ENCODE results near the gene BCS1L. TPM values are rescaled to one million over a fixed set of nuclear protein-coding genes. Genes with fewer than 3 reads are reported as not detected.

Gene BCS1L, protein sequence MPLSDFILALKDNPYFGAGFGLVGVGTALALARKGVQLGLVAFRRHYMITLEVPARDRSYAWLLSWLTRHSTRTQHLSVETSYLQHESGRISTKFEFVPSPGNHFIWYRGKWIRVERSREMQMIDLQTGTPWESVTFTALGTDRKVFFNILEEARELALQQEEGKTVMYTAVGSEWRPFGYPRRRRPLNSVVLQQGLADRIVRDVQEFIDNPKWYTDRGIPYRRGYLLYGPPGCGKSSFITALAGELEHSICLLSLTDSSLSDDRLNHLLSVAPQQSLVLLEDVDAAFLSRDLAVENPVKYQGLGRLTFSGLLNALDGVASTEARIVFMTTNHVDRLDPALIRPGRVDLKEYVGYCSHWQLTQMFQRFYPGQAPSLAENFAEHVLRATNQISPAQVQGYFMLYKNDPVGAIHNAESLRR
- 32.9 TPM for polyA plus RNA-seq (ENCODE audit: insufficient read length)

DNA sequence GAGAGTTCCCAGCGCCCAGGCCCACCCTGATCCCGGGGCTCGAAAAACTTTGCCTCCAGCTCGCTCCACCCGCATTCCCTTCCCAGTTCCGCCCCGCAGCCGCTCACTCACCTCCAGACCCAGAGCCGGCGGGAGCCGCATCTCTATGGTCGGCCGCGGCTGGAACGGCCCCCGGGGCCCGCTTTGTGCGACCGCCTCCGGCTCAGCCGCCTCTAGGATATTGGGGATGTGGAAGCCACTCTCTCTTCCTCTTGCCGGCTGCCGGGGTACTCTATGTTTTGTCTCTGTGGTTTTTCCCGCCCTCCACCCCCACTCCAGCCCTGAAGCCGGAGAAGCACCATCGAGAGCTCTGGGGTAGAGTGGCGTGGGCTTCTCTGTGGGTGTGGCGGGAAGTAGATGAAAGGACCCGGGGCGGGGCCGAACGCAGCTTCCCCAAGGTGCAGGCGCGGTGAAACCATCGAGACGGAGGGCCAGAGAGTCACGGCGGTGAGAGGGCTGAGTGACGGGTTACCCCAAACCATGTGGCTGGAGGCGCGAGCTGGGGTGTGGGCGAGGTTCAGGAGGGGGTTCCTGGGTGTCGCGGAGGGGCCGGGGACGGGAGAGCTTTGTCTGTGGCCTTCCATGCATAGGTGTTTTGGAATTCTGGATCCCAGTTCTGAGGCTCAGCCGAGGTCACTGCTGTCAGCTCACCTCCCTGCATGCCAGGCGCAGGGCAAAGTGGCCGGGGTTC is at the start of gene BCS1L, which contains the start of gene ZNF142:
TSS of gene BCS1L (plus strand) at position 426 of the 730 bp plus-strand sequence. CDS start 1,305 bp downstream, outside the sequence.
TSS of gene ZNF142 (minus strand) at position 366 of the 730 bp plus-strand sequence. CDS start 3,194 bp downstream, outside the sequence.
- DNase-seq (ENCODE audit: low read depth), result peak; percentile 54

DNA sequence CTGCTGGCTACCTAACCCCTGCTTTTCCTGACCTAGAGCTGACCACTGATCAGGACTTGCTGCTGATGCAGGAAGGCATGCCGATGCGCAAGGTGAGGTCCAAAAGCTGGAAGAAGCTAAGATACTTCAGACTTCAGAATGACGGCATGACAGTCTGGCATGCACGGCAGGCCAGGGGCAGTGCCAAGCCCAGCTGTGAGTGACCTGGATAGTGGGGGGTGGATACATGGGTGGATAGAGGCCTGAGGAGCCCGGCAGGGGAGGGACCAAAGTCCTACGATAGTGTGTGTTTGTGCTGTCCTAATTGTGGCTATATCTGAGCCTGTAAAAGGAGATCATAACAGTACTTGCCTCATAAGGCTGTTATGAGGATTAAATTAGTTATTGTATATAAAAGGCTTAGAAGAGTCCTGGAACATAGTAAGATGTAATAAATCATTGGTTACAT is 43.6 kb upstream of the BCS1L start:
- no peak for DNase-seq (ENCODE audit: low read depth)

DNA sequence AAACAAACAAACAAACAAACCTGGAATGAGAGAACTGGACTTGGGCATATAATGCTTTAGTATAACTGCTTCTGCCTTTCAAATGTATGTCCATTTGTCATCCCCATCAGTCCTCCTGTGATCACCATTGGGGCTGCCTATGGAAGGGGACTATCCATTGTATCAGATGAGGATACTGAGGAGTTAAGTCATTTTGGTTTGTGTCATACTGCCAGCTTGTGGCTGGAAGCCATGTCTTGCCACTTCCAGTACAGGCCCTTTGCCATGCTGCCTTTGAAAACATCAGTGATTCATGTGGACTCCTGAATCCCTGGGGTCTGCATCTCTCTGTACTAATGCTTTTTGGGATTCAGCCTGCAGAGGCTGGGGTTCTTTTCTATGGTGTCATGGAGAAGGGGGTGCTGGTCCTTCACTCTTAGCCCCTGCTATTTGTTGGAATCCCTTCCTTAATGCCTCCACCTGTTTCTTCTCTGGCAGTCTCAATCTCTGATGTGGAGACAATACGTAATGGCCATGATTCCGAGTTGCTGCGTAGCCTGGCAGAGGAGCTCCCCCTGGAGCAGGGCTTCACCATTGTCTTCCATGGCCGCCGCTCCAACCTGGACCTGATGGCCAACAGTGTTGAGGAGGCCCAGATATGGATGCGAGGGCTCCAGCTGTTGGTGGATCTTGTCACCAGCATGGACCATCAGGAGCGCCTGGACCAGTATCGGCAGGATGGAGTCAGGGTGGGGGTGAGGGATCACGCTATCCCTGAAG is 41.2 kb upstream of the BCS1L start:
- DNase-seq (ENCODE audit: low read depth), result no peak

DNA sequence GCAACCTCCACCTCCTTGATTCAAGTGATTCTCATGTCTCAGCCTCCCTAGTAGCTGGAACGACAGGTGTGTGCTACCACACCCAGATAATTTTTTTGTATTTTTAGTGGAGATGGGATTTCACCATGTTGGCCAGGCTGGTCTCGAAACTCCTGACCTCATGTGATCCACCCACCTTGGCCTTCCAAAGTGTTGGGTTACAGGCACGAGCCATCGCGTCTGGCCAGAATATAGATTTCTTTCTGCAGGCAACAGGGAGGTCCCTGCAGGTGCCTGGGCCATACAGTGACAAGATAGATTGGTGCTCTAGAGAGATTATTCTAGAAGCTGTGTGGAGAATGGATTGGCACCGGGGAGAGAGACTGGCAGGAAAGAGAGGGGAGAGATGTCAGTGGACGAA is 38.5 kb upstream of the BCS1L start:
- no peak for DNase-seq (ENCODE audit: low read depth)

DNA sequence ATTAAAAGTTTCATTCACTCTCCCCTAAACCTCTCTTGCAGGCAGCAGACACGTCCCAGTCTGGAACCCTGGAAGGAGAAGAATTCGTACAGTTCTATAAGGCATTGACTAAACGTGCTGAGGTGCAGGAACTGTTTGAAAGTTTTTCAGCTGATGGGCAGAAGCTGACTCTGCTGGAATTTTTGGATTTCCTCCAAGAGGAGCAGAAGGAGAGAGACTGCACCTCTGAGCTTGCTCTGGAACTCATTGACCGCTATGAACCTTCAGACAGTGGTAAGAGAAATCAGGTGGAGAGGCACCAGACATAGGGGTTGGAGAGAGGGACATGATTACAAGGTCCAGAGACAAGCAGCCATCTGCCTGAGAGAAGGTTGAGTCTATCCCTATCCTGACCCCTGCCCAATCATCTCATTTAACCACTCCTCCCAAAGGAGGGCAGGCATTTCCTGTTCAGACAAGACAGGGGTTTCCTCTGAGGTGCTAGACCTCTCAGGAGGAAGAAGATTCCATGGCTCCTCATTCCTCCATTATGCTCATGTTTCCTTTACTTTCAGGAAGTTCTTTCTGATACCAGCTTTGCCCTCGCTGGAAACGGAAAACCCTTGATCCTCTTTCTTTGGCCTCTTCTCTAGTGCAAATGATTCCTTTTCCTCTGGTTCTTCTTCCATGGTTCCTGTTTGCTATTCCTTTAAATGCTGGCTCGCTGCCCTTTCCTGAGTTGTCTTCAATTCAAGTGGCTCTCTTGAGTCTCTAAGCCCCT is 36.7 kb upstream of the BCS1L start:
- DNase-seq (ENCODE audit: low read depth), result no peak

DNA sequence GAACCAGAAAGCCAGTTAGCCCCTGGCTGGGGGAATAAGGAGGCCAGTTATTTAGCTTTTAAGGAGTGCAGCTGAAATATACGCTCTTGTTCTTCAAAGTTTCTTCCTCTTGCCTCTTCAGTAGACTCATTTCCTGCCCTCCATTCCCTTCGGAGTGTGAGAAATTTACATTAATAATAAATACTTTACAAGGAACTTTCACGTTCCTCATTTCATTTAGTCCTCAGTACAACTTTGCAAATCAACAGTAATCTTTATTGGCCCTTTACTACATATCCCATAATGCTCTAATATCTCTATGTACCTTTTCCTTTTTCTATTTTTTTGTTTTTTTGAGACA is 36.1 kb upstream of the BCS1L start:
- DNase-seq (ENCODE audit: low read depth), result no peak

DNA sequence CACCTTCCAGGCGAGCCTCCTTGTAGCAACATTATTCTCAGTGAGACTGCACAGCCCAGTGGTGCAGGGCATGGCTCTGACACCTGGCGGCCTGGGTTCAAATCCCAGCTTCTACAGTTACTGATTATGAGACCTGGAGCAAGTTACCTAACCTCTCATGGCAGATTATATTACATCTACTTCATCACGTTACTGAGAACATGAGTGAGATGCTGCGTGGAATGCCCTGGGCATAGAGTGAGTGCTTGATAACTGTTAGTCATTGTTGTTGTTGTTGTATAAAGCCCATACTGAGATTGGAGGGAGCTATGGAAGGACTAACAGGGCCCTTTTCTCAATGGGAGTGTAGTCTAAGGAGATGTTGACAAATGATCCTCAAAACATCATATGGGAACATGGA is 33.1 kb upstream of the BCS1L start:
- no peak for DNase-seq (ENCODE audit: low read depth)

DNA sequence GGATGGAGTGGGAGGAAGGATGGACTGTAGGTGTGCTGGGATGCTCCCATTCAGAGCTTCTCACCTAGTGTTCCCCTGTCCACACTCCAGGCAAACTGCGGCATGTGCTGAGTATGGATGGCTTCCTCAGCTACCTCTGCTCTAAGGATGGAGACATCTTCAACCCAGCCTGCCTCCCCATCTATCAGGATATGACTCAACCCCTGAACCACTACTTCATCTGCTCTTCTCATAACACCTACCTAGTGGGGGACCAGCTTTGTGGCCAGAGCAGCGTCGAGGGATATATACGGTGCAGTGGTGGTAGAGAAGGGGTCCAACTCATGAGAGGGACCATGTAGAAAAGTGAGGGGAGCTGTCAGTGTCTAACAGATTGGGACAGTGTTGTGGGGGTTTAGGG is 31.5 kb upstream of the BCS1L start:
- DNase-seq (ENCODE audit: low read depth), result no peak

DNA sequence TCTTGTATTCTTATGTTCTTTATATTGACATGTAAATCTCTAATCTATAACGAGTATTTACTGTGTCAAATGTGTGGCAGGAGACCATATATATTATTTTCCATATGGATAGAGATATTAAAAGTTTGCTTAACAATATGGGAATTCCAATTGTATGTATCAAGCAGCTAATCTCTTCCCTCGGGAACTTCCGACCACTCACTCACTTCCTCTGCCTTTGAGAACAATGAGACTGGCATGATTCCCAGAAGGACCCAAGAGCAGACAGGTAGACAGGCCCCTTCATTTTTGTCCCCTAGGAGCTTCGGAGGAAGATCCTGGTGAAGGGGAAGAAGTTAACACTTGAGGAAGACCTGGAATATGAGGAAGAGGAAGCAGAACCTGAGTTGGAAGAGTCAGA is 27.6 kb upstream of the BCS1L start:
- DNase-seq (ENCODE audit: low read depth), result no peak

DNA sequence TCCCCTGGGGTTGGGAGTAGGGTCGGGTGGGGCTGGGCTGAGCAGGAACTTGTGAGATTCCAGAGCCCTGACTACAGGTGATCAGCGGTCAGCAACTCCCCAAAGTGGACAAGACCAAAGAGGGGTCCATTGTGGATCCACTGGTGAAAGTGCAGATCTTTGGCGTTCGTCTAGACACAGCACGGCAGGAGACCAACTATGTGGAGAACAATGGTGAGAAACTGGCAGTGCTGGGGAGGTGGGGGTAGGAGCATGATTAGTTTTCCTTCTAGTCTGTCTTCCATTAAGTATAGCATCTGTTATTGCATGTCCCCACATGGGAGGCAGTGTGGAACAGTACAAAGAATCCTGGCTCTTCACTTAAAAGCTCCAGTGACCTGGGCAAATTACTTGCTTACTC is 23.8 kb upstream of the BCS1L start:
- DNase-seq (ENCODE audit: low read depth), result no peak

DNA sequence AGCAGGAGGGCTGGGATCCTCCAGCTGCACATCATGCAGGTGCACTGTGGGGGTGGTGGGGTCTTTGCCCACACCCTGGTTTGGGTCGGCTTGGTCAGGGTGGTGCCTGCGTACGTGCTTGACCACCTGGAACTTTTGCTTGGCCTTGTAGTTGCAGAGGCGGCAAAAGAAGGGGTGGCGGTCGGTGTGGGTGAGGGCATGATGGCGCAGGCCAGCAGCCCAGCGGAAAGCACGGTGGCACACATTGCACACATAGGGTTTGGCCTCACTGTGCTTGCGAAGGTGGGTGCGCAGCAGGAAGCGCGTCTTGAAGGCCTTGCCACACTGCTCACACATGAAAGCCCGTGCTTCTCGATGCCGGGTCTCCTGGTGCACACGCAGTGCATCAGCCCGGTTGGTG is 21.1 kb upstream of the BCS1L start:
- DNase-seq (ENCODE audit: low read depth), result no peak

DNA sequence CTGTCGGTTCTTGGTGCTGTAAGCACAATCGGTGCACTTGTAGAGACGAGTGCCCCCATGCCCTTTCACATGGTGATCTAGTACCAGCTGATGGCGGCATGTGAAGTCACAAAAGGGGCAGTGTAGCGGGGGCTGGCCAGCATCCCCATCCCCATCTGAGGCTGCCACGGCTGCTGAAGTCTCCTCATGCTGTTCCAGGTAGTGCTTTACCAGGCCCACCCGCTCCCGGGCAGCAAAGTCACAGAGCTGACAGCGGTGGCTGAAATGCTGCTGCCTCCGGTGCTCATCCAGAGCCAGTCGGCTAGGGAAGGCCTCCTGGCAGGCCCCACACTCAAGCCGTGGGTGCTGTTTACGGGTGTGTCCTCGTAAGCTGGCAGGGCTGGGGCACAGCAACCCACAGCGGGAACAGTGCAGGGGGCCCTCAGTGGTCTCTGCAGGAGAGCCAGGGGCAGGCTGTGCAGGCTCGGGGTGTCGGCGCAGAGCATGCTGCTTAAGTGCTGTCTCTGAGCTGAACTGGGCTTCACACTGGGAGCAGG is 17.3 kb upstream of the BCS1L start:
- DNase-seq (ENCODE audit: low read depth), result no peak

DNA sequence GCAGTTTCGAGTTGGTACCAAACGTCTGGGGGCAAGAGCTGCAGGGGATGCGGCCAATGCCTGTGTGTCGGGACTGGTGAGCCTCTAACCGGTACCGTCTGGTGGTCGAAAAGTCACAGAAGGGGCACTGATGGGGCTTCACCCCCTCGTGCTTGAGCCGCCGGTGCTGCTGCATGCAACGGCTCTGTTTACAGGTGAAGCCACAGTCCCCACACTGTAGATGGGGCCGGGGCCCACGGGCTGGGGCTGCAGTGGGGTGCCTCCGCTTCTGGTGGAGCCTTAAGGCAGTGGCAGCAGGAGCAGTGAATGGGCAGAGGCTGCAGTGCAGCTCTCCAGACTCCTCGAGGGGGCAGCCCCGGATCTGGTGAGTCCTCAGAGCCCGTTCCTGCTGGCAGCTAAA is 16.7 kb upstream of the BCS1L start:
- no peak for DNase-seq (ENCODE audit: low read depth)

DNA sequence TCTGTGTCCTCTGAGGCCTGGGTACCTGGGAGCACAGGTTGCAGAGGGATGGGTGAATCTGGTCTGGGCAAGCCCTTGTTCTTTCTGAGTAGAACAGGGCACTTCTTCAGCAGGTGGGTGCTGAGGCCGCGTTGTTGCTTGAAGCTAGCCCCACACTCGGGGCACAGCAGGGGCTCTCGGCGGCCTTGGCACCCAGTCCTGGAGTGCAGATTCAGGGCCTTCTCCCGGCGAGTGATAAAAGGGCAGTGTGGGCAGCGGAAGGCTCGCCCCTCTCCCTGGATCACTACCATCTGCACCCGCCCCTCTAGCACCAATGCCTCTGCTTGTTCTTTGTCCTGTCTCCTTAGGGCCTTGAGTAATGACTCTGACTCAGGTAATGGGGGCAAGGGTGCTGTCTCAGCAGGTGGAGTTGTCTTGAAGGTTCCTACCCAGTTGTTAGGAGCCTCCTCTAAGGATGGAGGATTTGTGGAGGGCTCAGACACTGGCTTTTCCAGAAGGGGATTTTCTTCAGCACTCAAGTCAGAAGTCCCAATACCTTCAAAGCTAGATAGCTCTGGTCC is 15.7 kb upstream of the BCS1L start:
- DNase-seq (ENCODE audit: low read depth), result no peak

DNA sequence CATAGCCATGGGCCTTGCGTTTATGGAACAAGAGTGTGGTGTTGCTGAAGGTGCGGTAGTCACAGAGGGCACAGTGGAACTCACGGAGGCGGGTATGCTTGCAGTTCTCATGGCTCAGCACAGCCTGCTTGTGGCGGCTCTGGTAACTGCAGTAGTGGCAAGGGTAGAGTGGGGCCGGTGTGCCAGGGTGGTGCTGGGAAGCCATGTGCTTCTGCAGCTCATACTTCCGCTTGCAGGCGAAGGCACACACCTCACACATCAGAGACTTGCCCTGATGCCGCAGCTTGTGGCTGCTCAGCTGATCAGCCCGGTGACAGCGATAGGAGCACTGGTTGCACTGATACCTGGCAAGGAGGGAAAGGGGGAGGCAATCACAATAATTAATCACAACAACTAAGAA is 14.8 kb upstream of the BCS1L start:
- DNase-seq (ENCODE audit: low read depth), result no peak

DNA sequence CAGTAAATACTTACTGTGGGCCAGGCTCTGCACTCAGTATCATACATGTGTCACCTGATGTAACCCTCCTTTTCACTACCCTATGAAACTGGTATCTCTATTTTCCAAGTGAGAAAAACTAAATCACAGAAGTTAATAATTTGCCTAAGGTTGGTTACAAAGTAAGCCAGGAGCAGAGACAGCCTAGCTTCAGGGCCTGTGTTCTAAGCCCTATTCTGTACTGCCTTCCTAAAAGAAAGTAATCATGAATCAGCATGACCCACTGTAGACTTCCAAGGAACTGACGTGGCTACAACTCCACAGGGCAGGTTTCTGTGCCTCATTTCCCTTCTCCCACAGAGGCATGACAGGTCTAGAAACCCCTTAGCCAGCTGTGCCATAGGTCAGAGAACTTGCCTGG is 14.4 kb upstream of the BCS1L start:
- DNase-seq (ENCODE audit: low read depth), result no peak

DNA sequence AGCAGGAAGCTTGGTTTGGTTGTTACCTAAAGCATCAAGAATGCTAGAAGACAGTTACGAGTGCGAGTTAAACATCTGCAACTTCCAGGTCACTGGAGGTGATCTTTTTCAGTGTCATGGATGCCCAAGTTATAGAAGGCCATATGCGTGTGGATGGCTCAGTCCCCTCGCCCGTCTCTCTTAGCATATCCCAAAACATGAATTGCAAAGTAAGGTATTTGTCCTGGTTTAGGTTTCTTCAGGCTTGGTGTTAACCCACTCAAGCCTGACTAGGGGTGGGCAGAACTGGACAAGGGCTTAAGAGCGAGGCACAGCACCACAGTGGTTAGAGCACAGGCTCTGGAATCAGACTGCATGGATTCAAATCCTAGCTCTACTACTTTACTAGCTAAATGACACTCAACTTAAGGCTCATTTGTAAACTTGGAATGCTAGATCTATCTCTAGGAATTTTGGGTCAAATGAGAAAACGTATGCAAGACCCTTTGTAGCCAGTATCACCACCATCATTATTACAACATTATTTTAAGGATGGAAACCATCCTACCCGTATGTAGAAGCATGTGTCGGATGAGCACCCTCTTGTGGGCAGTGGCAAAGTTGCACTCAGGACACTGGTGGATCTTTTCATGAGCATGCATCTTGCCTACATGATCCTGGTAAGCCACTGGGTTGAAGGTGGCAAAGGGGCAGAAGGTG is 11.2 kb upstream of the BCS1L start:
- peak; percentile 11 for DNase-seq (ENCODE audit: low read depth)

DNA sequence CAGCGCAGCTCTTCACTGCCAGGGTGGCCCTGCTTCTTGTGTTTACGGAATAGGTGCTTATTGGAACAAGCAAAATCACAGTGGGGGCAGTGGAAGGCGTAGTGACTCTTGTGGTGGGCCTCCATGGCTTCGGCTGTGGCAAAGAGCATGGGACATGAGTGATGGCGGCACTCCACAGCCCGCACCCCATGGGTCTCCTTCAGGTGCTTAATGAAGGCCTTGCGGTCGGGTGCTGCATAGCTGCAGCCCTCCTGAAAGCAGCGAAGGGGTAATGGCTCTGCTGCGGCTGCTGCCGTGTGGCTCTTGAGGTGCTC is 10.7 kb upstream of the BCS1L start:
- no peak for DNase-seq (ENCODE audit: low read depth)

DNA sequence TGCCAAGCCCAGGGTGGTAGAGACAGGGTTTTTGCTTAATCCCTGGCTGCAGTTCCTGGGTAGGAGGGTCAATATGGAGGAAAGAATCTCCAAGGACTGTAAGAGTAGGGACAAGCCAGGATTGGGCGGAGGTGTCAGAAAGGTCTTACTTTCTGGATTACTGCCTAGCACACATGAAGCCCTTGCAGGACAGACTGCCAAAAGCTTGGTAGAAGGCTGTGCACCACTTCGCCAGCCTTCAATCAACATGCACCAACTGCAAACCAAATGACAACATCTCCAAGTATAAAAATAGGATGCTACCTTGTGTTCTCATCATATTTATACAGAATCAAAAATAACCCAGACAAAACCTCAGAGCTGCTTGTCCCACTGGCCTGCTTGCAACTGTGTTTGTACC is 3.7 kb upstream of the BCS1L start:
- no peak for DNase-seq (ENCODE audit: low read depth)

DNA sequence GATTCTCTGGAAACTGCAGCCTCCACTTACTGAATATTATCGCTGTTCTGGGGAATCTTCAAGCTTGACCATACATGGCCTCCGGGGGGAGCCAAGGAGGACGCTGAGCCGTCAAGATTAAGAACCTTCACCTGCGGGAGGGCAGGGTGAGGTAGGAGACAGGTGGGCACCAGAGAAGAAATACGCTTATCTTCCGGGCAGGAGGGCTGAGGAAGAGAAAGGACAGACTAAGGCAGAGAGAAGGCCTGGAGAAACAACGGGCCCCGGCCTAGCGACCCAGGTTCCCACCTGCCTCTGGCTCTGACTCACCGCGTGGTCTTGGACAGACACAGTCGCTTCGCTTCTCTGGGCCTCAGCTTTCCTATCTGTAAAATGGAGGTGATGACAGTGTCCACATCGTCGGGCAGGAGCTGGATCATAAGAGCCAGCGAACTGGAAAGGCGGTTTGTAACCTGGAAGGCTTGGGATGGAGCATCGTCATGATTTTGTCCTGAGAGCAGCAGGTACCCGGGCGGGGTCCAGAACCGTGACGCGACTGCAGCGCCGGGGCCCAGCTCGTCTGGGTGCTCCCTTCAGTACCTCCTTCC is 719 bp upstream of the BCS1L start:
- no peak for DNase-seq (ENCODE audit: low read depth)
